Esophagus muscularis mucosa (tissue), 4 donors: ENCODE measurements around the gene CCDC6.
"Not testable (repeated sequence)": the region's sequence is repeated elsewhere in the genome, so short reads cannot be mapped to it uniquely, and the experiment has no call there.

Experiments
- EP300 ChIP-seq: sonication (generic); formaldehyde crosslinking; IDR thresholded peaks from one replicate; pipeline ENCODE4 v1.6.1; 2017; ENCODE audit warnings: antibody characterized with exemption
- POLR2A ChIP-seq: fragments of 450-650 bp; IDR thresholded peaks from one replicate; pipeline ENCODE4 v1.6.1; 2017; ENCODE audit warnings: antibody characterized with exemption, moderate library complexity, mild to moderate bottlenecking, low read depth
- TF ChIP-seq, protein P1 (sequence below), 3 experiments: fragments of 200-600 bp in 2 of 3; fragments of 450-650 bp in 1 of 3; sonication (generic) in 2 of 3; IDR thresholded peaks; one replicate each; pipeline ENCODE4 v1.5.1; 2017 to 2019; ENCODE audit warnings: antibody characterized with exemption in 3 of 3, mild to moderate bottlenecking in 2 of 3, moderate library complexity in 1 of 3

- TF ChIP-seq EP300, POLR2A: not testable (repeated sequence)
- TF ChIP-seq, protein P1, sequence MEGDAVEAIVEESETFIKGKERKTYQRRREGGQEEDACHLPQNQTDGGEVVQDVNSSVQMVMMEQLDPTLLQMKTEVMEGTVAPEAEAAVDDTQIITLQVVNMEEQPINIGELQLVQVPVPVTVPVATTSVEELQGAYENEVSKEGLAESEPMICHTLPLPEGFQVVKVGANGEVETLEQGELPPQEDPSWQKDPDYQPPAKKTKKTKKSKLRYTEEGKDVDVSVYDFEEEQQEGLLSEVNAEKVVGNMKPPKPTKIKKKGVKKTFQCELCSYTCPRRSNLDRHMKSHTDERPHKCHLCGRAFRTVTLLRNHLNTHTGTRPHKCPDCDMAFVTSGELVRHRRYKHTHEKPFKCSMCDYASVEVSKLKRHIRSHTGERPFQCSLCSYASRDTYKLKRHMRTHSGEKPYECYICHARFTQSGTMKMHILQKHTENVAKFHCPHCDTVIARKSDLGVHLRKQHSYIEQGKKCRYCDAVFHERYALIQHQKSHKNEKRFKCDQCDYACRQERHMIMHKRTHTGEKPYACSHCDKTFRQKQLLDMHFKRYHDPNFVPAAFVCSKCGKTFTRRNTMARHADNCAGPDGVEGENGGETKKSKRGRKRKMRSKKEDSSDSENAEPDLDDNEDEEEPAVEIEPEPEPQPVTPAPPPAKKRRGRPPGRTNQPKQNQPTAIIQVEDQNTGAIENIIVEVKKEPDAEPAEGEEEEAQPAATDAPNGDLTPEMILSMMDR (IDR thresholded peaks at IDR 0.05): not testable (repeated sequence)
Measured at GRCh38 chr10:59930788-59931521, 24.6 kb upstream of the CCDC6 start.
